H1 (cell line): ENCODE measurements around the gene NOBOX. TPM values are rescaled to one million over a fixed set of nuclear protein-coding genes. Genes with fewer than 3 reads are reported as not detected.
"Not testable (repeated sequence)": the region's sequence is repeated elsewhere in the genome, so short reads cannot be mapped to it uniquely, and the experiment has no call there.

Experiments
- CTCF ChIA-PET: fragments of 300-600 bp; sonication (Branson Sonifier 250); formaldehyde crosslinking; loops from one replicate; lab custom pipeline; 2021; ENCODE audit not compliant: partially characterized antibody; lab: Charles Lee
- POLR2A ChIA-PET: fragments of 300-600 bp; sonication (Branson Sonifier 250); formaldehyde crosslinking; loops from one replicate; lab custom pipeline; 2021; ENCODE audit warnings: inconsistent platforms; ENCODE audit not compliant: partially characterized antibody; lab: Charles Lee
- DNase-seq, 2 experiments: peaks; one replicate each; pipeline versions ENCODE4 v3.0.0 to v3.0.0-alpha.2; 2010 to 2022; ENCODE audit warnings: low spot score in 2 of 2, low read depth in 1 of 2, mixed read lengths in 1 of 2
- FAIRE-seq: peaks from 2 replicates; lab custom pipeline; 2011; peaks lifted over from hg19 to GRCh38; lab: Jason Lieb, UNC
- H2AFZ ChIP-seq: 2 replicates; pipeline ENCODE4 v1.8.1; 2012; ENCODE audit warnings: low read length, inconsistent platforms
- H2AK5ac ChIP-seq: 2 replicates; pipeline ENCODE4 v1.6.1; 2013; ENCODE audit warnings: low read depth, low read length
- H2BK120ac ChIP-seq: replicated peaks from 2 replicates; pipeline ENCODE3; 2013; ENCODE audit warnings: low read depth, low read length, inconsistent platforms
- H2BK12ac ChIP-seq: 2 replicates; pipeline ENCODE4 v1.6.1; 2013; ENCODE audit warnings: low read depth, low read length
- H2BK15ac ChIP-seq: 2 replicates; pipeline ENCODE4 v1.6.1; 2013; ENCODE audit warnings: low read length
- H2BK20ac ChIP-seq: 2 replicates; pipeline ENCODE4 v1.6.1; 2013; ENCODE audit warnings: low read length
- H2BK5ac ChIP-seq: 2 replicates; pipeline ENCODE4 v1.6.1; 2013; ENCODE audit warnings: low read depth, low read length
- H3K14ac ChIP-seq: 2 replicates; pipeline ENCODE4 v1.6.1; 2013; ENCODE audit warnings: inconsistent platforms; ENCODE audit not compliant: insufficient read length
- H3K18ac ChIP-seq: 2 replicates; pipeline ENCODE4 v1.6.1; 2013; ENCODE audit warnings: low read length; ENCODE audit errors: extremely low read depth
- H3K23ac ChIP-seq: 2 replicates; pipeline ENCODE4 v1.6.1; 2013; ENCODE audit warnings: inconsistent platforms; ENCODE audit not compliant: insufficient read length
- H3K23me2 ChIP-seq: 2 replicates; pipeline ENCODE4 v1.6.1; 2013; ENCODE audit warnings: low read depth, low read length
- H3K27ac ChIP-seq: 2 replicates; pipeline ENCODE4 v1.6.1; 2011; ENCODE audit warnings: low read depth, low read length, inconsistent platforms
- H3K27me3 ChIP-seq, 4 experiments: replicated peaks in 1 of 4; 1 replicate in 1 of 4; 2 replicates in 3 of 4; pipeline versions ENCODE4 v1.6.1 to v1.8.1; 2011 to 2013; ENCODE audit warnings: low read length in 3 of 4, mild to moderate bottlenecking in 3 of 4, inconsistent platforms in 2 of 4, mixed read lengths in 2 of 4, moderate library complexity in 1 of 4; ENCODE audit not compliant: control insufficient read depth in 3 of 4, insufficient read depth in 3 of 4; ENCODE audit errors: extremely low read depth in 1 of 4
- H3K36me3 ChIP-seq, 4 experiments: 2 replicates each; pipeline versions ENCODE4 v1.6.1 to v1.8.1; 2011 to 2013; ENCODE audit warnings: mild to moderate bottlenecking in 4 of 4, low read length in 3 of 4, moderate library complexity in 2 of 4, control low read depth in 1 of 4, inconsistent platforms in 1 of 4; ENCODE audit not compliant: insufficient read depth in 4 of 4, control insufficient read depth in 2 of 4
- H3K4ac ChIP-seq: replicated peaks from 2 replicates; pipeline ENCODE3; 2013; ENCODE audit warnings: low read length, low read depth, mixed read lengths, inconsistent platforms; ENCODE audit not compliant: insufficient read length
- H3K4me1 ChIP-seq, 4 experiments: replicated peaks in 1 of 4; 1 replicate in 1 of 4; 2 replicates in 3 of 4; pipeline versions ENCODE4 v1.6.1 to v1.8.1; 2011 to 2013; ENCODE audit warnings: low read length in 3 of 4, inconsistent platforms in 2 of 4, mixed read lengths in 1 of 4; ENCODE audit not compliant: insufficient read depth in 4 of 4, control insufficient read depth in 3 of 4
- H3K4me2 ChIP-seq, 2 experiments: 2 replicates each; pipeline versions ENCODE4 v1.6.1 to v1.8.1; 2011 to 2013; ENCODE audit warnings: low read depth in 2 of 2, low read length in 2 of 2, control low read depth in 1 of 2, inconsistent platforms in 1 of 2, mild to moderate bottlenecking in 1 of 2; ENCODE audit not compliant: insufficient read depth in 1 of 2
- H3K4me3 ChIP-seq, 4 experiments: fragments of 200-600, 300-600 bp in 1 of 4; sonication (generic), shearing (Covaris generic), sonication (Bioruptor Twin) in 1 of 4; 2 replicates each; pipeline versions ENCODE4 v1.5.1 to v1.8.1; 2011 to 2016; ENCODE audit warnings: low read length in 4 of 4, low read depth in 3 of 4, control low read depth in 2 of 4, inconsistent platforms in 2 of 4, mild to moderate bottlenecking in 2 of 4, mixed read lengths in 1 of 4, moderate library complexity in 1 of 4; ENCODE audit not compliant: insufficient read depth in 2 of 4; ENCODE audit errors: extremely low read depth in 1 of 4
- H3K56ac ChIP-seq: replicated peaks from 2 replicates; pipeline ENCODE3; 2013; ENCODE audit warnings: low read depth, mild to moderate bottlenecking, mixed read lengths, low read length, inconsistent platforms; ENCODE audit not compliant: insufficient read length
- H3K79me1 ChIP-seq: 2 replicates; pipeline ENCODE4 v1.6.1; 2013; ENCODE audit warnings: low read depth, low read length, control low read depth
- H3K79me2 ChIP-seq, 2 experiments: 2 replicates each; pipeline versions ENCODE4 v1.6.1 to v1.8.1; 2012 to 2013; ENCODE audit warnings: low read length in 2 of 2, mild to moderate bottlenecking in 2 of 2, inconsistent platforms in 1 of 2; ENCODE audit not compliant: insufficient read depth in 2 of 2, control insufficient read depth in 1 of 2
- H3K9ac ChIP-seq, 4 experiments: replicated peaks in 1 of 4; 1 replicate in 1 of 4; 2 replicates in 3 of 4; pipeline versions ENCODE4 v1.6.1 to v1.8.1; 2011 to 2013; ENCODE audit warnings: low read depth in 3 of 4, low read length in 3 of 4, control low read depth in 2 of 4, mild to moderate bottlenecking in 2 of 4, moderate library complexity in 2 of 4, inconsistent platforms in 1 of 4; ENCODE audit errors: extremely low read depth in 1 of 4
- H3K9me3 ChIP-seq, 2 experiments: 2 replicates each; pipeline versions ENCODE4 v1.6.1 to v1.8.1; 2012 to 2013; ENCODE audit warnings: mild to moderate bottlenecking in 2 of 2, moderate library complexity in 2 of 2, control low read depth in 1 of 2, inconsistent platforms in 1 of 2, low read depth in 1 of 2, low read length in 1 of 2, mixed read lengths in 1 of 2; ENCODE audit not compliant: insufficient read depth in 2 of 2
- H4K20me1 ChIP-seq, 2 experiments: replicated peaks in 1 of 2; 2 replicates each; pipeline versions ENCODE3 to v1.8.1; 2011 to 2013; ENCODE audit warnings: inconsistent platforms in 2 of 2, low read length in 2 of 2, mild to moderate bottlenecking in 1 of 2; ENCODE audit not compliant: insufficient read depth in 2 of 2, control insufficient read depth in 1 of 2
- H4K5ac ChIP-seq: 2 replicates; pipeline ENCODE4 v1.6.1; 2013; ENCODE audit warnings: low read length, low read depth, mixed read lengths, inconsistent platforms; ENCODE audit not compliant: insufficient read length
- H4K8ac ChIP-seq: 2 replicates; pipeline ENCODE4 v1.8.0; 2013; ENCODE audit warnings: mild to moderate bottlenecking, moderate library complexity, low read length, inconsistent platforms; ENCODE audit not compliant: insufficient read depth; ENCODE audit errors: extremely low read depth
- H4K91ac ChIP-seq: replicated peaks from 2 replicates; pipeline ENCODE3; 2013; ENCODE audit warnings: low read length, mixed read lengths, inconsistent platforms; ENCODE audit not compliant: insufficient read length
- WGBS, 2 experiments: shearing (Covaris generic) in 1 of 2; methylation state at CpG; one replicate each; pipeline versions ENCODE4 v1.1.6 to v1.1.7; 2013 to 2015; ENCODE audit warnings: low lambda C conversion rate in 2 of 2, mixed read lengths in 2 of 2, inconsistent platforms in 1 of 2, low coverage in 1 of 2, missing lambda C conversion rate in 1 of 2; ENCODE audit not compliant: insufficient replicate concordance in 2 of 2, insufficient coverage in 1 of 2, insufficient read length in 1 of 2; ENCODE audit errors: extremely low coverage in 1 of 2, missing lambda C conversion rate in 1 of 2; 5-methylcytosine and 5-hydroxymethylcytosine counted together
- polyA plus RNA-seq, 7 experiments: library from polyadenylated mRNA; depleted of rRNA in 3 of 7; stranded (reverse) in 5 of 7; unstranded in 2 of 7; fragments of >200 nt in 5 of 7; fragments of 200-250 nt in 2 of 7; gene quantifications; 1 replicate in 5 of 7; 2 replicates in 1 of 7; 4 replicates in 1 of 7; pipeline versions ENCODE4 v1.2.1 to v1.2.3, GENCODE V29; 2011 to 2013; ENCODE audit warnings: missing spikeins in 2 of 7, mixed read lengths in 2 of 7
- total RNA-seq: library from RNA; stranded (reverse); fragmentation: NEBNext Ultra II Directional; extraction: Animal tissue kit (Norgen Biotek cat#: 25700); gene quantifications from 2 replicates; pipeline ENCODE4 v1.2.1, GENCODE V29; 2021

NOBOX gene
- total and polyA plus RNA-seq, 2 of the 8 experiments (the other 6 are each of a cell fraction or from before 2014, with no cell fraction given): not detected

- H3K4ac ChIP-seq, H2BK15ac ChIP-seq, H4K91ac ChIP-seq, DNase-seq, H3K79me1 ChIP-seq, H2AFZ ChIP-seq, FAIRE-seq, H4K8ac ChIP-seq, H4K20me1 ChIP-seq, H3K4me2 ChIP-seq, CTCF ChIA-PET, H2AK5ac ChIP-seq, H3K4me1 ChIP-seq, H3K27ac ChIP-seq, H2BK20ac ChIP-seq, H2BK5ac ChIP-seq, H2BK120ac ChIP-seq, POLR2A ChIA-PET, H3K36me3 ChIP-seq, H3K79me2 ChIP-seq, H3K9me3 ChIP-seq, H3K23me2 ChIP-seq, H3K4me3 ChIP-seq, H3K27me3 ChIP-seq, H4K5ac ChIP-seq, H3K18ac ChIP-seq, H2BK12ac ChIP-seq, H3K23ac ChIP-seq, H3K9ac ChIP-seq, H3K14ac ChIP-seq, H3K56ac ChIP-seq: not testable (repeated sequence)
- no CpG with 5 or more reads among the region's 6 CpGs for WGBS, 2 experiments
These were observed 38.0 kb downstream of the NOBOX start for GRCh38 chr7:144365523-144365922.

- H2BK20ac ChIP-seq, H3K9ac ChIP-seq, H3K4me2 ChIP-seq, H2BK120ac ChIP-seq, H2AK5ac ChIP-seq, H3K27ac ChIP-seq, H3K4me3 ChIP-seq, H2BK12ac ChIP-seq, H3K18ac ChIP-seq, H3K27me3 ChIP-seq, H2AFZ ChIP-seq, FAIRE-seq, DNase-seq, H2BK5ac ChIP-seq, H3K36me3 ChIP-seq, H4K91ac ChIP-seq, POLR2A ChIA-PET, H3K79me1 ChIP-seq, CTCF ChIA-PET, H3K4ac ChIP-seq, H3K4me1 ChIP-seq, H3K23me2 ChIP-seq, H3K9me3 ChIP-seq, H4K20me1 ChIP-seq, H3K79me2 ChIP-seq, H4K8ac ChIP-seq, H2BK15ac ChIP-seq, H3K56ac ChIP-seq, H3K14ac ChIP-seq, H3K23ac ChIP-seq, H4K5ac ChIP-seq: not testable (repeated sequence)
- no CpG with 5 or more reads among the region's 3 CpGs for WGBS, 2 experiments
These were observed 41.4 kb downstream of the NOBOX start for GRCh38 chr7:144362061-144362460.
